HG03571 (cell line): Measurements from ENCODE around the gene AGPAT4.
"Not testable (repeated sequence)": the region's sequence is repeated elsewhere in the genome, so short reads cannot be mapped to it uniquely, and the experiment has no call there.

ENCODE experiments used
- ATAC-seq: cut with Tn5 transposase; IDR thresholded peaks from one replicate; pipeline ENCODE4 v1.9.1; 2021; ENCODE audit not compliant: unreplicated experiment

AGPAT4 gene

DNA sequence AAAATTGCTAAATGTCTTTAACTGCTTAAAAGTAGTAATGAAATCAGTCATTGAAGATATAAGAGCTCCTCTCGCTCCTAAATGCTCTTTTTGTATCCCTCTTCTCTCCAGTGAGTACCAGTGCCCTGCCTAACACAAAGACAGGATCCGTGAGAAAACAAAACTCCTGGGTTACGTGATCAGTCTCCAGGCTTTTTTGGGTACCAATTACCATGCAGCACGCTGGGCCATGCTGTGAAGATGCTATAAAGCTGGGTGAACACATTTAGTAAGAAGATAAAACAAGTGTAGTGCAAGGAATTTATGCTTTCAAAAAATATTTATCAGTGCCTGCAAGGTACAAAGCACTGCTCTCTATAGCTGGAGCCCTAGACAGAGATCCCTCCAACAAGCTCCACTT is 66.7 kb downstream of the AGPAT4 start:
- ATAC-seq, result no peak

DNA sequence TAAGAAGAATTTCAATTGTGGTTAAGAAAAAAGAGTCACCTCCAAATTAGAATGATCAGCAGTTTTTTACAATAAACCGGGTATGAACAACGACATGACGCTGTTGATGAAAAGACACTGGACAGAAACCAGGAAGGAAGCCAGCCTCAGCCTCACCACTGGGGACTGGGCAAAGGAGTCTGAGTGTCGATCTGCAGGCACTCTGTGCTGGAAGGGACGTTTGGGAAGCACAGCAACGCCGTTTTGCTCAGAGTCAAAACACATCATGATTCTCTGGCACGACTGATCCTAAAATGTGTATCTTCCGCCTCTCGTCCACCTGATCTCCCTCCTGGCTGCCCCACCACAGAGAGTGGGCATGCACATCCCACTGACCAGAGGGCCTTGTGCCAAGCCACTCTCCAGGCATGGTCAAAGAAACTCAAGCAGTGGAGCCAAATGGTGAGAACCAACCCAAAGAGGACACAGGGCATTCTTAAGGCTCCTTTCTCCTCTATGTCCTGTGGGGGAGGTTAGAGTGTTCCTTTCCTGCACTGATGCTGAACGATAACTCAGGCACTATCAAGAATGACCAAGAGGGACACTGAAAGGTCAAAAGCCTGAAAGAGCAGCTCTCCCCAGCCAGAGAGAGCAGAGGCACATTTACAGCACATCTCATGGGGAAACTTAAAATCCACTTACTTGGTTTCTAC is 68.8 kb downstream of the AGPAT4 start:
- no peak for ATAC-seq

DNA sequence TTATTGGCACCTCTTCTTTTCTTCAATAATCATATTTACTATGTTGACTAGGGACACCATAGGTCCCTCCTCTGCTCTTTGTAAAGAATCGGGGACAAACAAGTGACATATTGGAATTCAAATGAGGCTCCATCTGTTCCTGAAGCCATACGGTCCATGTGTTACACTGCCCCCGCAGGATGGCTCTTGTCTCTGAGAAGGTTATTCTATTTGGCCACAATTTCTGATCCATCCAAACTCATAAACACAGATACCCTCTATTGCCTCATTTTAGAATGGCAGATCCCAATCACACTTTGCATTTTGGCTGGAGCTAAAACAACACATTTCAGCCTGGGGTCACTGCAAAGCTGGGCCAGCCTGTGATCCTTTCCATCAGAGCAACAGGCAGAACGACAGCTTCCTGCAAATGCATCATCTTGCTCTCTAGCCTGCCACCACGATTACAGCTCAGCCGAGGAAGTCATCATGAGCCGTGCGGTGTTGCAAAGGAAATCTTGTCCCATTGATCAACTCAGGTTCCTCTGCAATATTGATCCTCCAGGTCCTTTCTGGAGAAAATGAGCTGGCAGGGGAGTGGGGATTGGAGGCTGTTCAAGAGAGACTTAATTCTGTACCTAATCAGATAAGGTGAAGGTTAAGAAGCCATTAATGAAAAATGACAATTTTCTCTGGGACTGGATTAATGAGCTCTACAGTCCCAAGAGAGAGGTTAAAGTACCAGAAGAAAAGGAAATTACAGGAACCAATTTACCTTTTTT is 73.1 kb downstream of the AGPAT4 start:
- no peak for ATAC-seq

DNA sequence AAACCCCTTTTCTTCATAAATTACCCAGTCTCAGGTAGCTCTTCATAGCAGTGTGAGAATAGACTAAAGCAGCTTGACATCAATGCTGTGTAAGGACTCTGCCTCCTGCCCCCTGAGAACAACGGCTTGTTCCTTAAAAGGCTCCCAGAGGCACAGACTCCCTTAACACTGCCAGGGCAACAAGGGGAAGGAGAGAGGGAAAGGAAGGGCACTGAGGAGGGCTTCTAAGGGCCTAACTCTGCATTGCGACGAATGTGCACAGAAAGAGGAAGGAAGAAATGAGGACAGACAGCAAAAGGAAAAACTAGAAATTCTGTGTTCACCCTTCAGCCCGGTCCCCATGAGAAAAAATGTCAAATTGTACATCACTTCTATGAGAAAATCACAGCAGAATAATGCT is 74.0 kb downstream of the AGPAT4 start:
- no peak for ATAC-seq

DNA sequence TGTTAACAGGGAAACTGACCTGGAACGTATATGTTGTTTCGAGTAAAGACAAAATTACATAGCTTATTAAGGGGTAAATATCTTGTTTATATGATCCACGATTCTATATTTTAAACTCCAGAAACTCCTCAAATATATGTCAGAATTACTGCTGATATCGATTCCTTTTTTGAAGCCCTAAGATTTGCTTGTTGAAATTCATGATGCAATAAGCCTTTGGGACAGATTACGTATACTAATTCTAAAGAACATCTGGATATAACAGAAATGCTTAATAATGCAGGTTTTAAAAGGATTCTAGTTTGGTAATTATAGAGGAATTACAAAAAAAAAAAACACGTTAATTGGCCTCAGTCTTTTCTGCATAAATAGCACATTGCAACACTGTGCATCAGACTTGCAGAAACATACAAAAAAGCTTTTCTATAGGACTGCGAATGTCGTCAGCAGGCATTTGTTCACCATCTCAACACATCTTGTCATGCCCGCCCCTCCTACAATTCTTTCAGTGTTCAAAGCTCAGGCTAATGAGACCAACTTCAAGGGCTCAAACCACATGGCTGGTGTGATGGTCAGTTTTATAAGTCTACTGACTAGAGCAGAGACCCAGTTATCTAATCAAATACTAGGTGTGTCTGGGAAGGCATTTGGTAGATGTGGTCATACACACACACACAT is 74.9 kb downstream of the AGPAT4 start:
- ATAC-seq, result no peak

DNA sequence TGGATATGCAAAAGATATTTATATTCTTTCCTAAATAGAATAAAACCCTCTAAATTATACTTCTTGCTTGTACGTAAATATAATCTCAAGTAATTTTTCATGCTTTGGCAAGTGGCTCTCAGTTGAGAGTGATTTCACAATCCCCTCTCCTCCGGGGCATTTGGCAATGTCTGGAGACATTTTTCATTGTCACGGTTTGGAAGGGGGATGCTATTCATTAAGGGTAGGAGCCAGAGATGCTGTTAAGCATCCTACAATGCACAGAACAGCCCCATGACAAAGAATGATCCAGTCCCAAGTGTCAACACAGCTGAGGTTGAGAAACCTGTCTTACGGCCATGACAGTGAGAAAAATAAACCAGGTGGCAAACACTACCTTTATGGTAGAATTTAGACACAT is 75.7 kb downstream of the AGPAT4 start:
- ATAC-seq, result no peak

DNA sequence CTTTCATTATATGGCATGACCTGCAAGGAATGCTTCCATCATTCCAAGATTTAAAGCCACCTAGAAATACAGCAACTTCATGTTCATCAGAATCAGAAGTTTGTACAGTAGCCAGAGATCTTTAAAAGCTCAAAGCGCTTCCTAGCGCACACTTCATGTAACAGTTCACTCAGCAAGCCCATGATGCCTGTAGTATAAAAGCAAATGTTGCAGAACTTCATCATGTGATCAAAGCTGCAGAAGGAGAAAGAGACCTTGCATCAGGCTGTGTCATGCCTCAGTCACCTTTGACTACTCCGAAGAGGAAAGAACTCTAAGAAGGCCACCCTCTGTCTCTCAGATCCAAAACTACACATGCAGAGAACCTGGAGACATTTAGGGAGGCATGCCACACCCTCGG is 78.5 kb downstream of the AGPAT4 start:
- ATAC-seq, result no peak

DNA sequence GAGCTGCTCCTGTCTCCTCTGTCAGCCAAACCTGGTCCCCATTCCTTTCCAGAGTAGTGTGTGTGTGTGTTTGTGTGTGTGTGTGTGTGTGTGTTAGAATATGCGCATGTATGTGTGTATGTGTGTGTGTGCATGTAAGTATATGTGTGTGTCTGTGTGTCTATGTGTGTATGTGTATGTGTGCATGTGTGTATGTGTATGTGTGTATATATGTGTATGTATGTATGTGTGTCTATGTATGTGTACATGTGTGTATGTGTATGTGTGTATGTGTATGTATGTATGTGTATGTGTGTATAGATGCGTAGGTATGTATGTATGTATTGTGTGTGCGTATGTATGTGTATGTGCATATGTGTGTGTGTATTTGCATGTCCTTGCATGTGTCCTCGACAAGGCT is 79.5 kb downstream of the AGPAT4 start:
- ATAC-seq, result no peak

DNA sequence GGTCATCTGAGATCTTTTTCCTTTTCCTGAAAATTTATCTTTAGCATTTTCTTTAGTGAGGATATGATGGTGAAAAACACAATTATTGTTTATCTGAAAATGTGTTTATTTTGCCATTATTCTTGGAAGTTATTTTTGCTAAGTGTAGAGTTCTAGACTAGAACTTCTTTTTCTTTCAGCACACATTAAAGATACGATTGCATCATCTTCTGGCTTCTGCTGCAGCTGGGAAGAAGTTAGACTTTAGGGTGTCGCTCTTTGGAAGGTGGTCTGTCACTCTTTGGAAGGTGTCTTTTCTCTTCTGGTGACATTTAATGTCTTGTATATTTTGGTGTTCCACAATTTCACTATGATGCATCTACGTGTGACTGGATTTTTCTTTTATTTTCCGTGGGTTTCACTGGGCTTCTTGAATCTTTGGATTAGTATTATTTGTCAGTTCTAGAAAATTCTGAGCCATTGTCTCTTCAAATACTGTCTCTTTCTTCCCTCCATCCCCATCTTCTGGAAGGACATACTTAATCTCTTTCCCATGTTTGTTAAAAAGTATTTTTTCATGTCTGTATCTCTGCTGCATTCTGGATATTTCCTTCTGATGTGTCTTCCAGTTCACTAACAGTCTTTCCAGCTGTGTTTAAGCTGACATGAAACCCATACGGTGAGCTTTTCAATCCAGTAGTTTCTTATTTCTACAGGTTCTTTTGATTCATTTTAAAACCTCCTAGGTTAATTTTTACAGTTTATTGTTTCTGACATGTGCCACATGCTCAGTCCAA is 81.0 kb downstream of the AGPAT4 start:
- no peak for ATAC-seq

DNA sequence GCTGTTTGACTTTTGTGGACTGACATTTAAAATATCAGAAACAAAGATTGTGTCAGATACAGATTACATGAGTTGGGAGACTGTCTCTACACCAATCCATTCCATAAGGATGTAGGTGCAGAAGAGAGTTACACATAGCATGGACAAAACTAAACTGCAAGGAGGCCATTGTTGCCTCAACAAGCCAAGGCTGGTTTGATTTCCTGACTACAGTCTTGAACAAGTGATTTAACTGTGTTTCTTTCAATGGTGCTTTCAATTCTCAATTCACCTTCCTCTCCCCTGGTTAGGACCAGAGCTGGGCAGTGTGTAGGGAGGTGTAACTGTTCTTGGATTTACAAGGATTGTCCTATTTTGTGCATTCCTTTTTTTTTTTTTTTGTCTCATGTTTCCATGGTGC is 82.2 kb downstream of the AGPAT4 start:
- ATAC-seq, result no peak

DNA sequence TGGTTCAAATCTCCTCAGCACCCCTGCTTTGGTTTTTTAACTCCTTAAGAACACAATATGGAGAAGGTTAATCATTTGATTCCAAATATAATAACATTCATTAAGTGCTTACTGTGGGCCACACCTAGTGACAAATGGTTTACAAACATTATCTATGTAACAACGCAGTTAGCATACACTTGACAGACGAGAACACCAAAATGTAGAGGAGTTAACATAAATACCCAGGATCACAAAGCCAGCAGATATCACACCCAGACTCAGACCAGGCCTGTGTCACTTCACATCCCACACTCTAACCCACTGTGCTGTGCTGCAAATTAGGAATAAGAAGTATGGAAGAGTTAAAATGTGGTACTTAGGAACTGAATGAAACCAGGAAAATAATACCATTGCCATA is 82.9 kb downstream of the AGPAT4 start:
- no peak for ATAC-seq

DNA sequence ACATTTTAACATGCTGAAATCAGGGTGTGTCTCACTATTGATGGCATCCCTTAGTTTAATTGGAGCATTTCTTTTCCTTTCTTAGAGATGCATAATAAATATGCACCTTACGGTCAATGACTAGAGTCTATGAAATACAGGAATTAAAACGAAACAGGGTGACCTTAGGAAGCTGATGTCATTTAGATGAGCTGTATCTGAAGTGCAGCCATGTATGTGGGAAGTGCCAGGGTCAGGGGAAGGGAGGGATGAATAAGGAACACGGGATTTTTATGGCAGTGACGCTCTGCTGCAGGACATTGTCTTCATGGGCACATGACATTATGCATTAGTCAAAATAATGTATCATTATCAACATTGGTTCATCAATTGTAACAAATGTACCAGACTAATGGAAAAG is 84.0 kb downstream of the AGPAT4 start:
- no peak for ATAC-seq

DNA sequence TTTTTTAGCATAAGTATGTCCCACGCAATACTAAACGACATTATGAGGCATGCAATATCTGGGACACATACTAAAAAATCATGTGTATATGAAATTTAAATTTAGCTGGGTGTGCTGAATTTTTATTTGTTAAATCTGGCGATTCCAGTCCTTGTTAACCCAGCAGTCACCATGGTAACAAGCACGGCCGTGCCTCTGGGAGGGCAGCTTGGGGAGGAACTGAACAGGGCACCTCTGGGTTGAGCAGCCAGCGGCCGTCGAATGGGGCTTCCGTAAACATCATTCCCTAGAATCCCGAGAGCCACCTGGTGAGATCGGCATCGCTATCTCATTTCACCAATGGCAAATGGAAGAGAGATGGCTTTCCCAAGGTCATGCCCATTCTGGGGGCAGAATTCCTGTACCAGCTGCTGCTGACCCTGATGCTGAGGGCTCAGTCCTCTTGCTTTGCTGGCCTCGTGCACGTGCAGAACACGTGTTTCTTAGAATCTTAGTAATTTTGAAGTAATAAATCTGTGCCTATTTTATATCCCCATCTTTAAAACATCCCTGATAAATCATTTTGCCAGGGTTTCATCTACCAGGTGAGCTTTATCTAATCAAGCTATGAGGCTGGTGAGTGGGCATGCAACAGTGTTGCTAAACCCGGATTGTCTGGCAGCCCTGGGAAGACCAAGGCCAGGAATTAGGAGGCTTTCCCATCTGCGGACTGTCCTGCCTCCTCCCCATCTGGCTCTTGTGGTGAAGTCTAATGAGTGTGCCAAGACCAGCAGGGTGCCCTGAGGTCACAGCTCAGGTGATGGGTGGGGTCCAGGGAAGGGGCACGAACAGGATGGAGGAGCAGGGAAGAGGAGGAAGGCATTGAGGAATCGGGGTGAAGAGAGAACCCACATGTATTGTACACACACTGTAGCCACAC is 85.1 kb downstream of the AGPAT4 start:
- no peak for ATAC-seq

DNA sequence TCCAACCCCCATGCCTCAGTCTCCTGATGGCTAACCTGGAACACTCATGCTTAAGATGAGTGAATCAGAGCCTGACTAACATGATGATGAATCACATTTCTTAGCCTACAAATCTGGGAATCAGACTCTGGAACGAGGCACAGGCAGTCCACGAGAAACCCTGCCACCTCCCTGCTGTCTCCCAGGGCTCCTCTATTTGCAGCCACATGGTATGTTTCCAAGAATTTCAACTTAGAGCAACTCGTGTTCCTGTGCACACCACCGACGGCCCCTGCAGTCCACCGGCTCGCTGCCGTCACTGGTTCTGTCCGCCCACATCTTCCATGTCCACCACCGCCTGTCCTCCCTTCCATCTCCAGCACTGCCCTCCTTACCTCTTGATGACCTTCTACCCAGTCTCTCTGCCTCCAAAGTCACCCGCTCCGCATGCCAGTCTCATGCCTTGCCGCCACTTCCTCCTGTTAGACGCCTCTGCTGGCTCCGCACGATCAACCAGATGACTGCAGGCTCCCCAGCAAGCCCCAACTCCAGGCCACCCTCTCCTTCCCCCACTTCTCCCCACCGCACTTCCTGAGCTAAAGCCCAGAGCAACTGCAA is 87.6 kb downstream of the AGPAT4 start:
- ATAC-seq, result no peak

DNA sequence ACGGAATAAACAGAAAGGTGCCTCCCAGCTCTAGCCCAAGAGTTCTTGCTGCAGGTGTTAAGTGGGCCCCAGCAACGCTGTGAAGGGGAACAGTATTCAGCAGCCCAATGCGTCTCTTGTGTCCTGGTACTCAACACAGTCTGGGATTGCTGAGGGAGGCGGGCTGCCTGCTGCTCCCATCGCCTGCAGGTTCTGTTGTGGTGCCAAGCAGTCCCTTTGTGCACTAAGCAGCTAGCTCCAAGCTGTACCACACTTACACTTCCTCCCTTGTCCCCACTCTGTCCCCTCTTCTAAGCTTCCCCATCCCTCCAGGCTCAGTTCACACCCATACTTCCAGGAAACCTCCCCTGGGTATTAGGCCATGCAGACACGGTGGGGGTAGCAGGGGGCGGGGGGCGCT is 92.7 kb downstream of the AGPAT4 start:
- ATAC-seq, result no peak

DNA sequence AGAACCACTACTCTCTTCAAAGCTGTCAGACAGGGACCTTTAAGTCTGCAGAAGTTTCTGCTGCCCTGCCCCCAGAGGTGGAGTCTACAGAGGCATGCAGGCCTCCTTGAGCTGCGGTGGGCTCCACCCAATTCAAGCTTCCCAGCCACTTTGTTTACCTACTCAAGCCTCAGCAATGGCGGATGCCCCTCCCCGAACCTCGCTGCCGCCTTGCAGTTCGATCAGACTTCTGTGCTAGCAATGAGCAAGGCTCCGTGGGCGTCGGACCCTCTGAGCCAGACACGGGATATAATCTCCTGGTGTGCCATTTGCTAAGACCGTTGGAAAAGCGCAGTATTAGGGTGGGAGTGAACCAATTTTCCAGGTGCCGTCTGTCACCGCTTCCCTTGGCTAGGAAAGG is 95.7 kb downstream of the AGPAT4 start:
- not testable (repeated sequence) for ATAC-seq

DNA sequence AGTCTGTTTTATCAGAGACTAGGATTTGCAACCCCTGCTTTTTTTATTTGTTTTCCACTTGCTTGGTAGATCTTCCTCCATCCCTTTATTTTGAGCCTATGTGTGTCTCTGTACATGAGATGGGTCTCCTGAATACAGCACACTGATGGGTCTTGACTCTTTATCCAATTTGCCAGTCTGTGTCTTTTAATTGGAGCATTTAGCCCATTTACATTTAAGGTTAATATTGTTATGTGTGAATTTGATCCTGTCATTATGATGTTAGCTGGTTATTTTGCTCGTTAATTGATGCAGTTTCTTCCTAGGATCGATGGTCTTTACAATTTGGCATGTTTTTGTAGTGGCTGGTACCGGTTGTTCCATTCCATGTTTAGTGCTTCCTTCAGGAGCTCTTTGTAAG is 97.4 kb downstream of the AGPAT4 start:
- not testable (repeated sequence) for ATAC-seq

DNA sequence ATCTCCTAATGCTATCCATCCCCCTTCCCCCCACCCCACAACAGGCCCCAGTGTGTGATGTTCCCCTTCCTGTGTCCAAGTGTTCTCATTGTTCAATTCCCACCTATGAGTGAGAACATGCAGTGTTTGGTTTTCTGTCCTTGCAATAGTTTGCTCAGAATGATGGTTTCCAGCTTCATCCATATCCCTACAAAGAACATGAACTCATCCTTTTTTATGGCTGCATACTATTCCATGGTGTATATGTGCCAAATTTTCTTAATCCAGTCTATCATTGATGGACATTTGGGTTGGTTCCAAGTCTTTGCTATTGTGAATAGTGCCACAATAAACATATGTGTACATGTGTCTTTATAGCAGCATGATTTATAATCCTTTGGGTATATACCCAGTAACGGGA is 101.1 kb downstream of the AGPAT4 start:
- ATAC-seq, result not testable (repeated sequence)

DNA sequence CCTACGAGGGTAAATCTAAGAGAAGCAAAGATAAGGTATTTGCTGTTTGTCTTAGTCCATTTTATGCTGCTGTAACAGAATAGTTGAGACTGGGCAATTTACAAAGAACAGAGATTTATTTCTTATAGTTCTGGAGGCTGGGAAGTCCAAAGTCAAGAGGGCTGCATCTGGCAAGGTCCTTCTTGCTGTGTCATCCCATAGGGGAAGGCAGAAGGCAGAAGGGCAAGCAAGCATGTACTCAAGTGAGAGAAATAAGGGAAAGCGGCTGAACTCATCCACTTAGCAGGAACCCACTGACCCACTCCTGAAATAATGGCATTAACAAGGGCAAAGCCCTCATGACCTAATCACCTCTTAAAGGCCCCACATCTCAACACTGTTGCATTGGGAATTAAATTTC is 102.7 kb downstream of the AGPAT4 start:
- ATAC-seq, result no peak

DNA sequence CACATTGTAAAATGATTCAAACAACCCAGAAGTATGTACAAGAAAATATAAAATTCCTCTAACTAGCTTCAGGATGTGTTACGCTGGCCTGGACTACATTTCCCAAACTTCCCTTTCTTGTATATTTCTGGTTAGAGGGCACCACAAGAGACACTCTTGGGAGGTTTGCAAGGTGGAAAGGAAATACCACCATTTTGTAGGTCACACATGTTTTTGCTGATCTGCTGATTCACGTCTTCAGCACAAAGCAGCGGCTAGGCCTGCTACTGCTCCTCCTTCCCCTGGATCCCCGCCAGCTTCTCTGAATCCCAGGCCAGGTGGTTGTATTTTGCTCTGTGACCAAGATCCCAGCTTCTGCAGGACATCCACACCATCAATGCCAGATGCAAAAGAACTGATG is 104.2 kb downstream of the AGPAT4 start:
- no peak for ATAC-seq
